ENCODE measurements around the gene LCN10. TPM values are rescaled to one million over a fixed set of nuclear protein-coding genes. Genes with fewer than 3 reads are reported as not detected.

LCN10 gene
- total RNA-seq, 1 donor from 2014 or later: 0.07 TPM

DNA sequence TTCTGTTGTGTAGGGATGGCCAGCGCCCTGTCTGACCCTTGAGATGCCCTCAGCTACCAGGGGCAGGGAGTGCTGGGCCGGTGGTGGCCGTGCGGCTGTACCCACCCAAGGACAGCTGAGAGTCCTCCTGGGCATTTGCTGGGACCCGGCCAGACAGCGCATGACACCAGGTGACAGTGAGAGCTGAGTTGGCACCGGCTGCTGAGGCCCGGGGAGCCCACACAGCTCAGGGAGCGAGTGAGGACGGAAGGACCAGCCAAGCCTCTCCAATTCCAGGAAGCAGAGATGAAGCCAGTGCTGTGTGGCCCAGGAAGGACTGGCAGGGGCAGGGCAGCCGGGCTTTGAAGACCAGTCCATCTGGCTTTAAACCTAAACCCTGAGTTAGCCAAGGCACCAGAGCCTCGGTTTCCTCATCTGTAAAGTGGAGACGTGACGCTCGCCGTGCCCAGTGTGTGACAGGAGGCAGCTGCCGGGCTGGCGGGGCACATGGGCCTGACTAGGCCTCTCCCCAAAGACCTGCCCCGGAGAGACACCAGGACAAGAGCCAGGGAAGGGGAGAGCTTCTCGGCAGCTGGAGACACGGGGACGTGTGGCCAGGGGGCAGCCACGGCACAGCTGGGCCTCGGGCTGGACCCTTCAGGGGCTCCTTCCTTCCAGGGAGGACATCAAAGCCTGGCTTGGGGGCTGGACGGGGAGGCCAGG lies 52.5 kb downstream of the LCN10 start:
- intact Hi-C loops (cut with micrococcal nuclease): no loop called here

DNA sequence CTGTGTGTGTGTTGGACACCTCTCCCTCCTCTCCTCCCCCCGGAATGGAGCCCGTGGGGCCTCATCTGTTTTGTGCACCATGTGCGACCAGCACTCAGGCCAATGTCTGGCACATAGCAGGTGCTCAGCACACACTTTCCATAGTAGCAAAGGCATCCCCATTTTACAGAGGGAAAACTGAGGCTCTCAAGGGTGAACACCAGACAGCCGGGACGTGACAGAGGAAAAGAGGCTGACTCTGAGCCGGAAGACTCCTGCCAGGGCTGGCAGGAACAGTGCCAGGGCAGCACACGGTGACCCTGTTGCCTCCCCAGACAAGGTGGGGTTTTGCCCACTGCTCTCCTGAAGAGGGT lies 53.7 kb downstream of the LCN10 start:
- intact Hi-C loops (cut with micrococcal nuclease): no loop called here

DNA sequence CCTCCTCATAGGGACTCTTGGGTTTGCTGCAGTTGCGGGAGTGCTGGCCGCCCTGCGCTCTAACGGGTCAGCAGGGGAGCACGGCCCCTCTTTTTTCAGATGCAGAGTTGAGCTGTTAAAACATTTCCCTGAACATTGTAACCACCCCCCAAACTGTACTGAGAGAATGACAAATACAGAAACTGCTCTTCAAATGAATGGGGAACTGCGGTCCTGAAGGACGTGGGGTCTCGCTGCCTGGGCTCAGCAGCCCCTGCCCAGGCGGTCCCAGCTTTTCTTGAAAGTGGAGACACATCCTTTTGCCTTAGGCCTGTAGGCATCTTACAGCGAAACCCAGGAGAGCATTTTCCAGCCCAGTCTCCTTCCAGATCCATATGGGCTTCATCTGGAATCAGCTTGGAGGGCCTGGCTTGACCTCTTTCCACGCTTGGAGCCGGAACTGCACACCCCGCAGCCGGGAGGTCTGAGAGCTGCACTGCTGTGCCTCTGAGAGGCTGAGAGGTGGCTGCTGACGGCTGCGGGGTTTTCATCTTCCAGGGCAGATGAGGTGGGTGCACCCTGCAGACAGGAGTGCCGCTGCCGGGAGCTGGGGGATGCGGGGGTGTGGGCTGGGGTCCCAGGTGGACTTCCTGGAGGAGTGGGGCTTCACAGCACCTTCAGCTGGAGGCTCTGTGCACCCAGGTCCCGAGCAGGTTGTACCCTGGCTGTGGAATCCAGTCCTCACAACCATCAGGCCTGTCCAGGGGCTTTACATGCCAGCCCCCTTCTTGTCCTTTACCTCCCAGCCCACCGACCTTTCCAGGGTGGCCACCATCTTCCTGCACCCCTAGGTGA lies 54.2 kb downstream of the LCN10 start:
- intact Hi-C loops (cut with micrococcal nuclease): no loop called here

Other genes with a start within 250 kb of the LCN10 start
- 80.8 and 84.4 TPM in 2 replicates for gene NOTCH1, start 196.9 kb downstream of the LCN10 start, total RNA-seq
- gene EGFL7, start 80.0 kb downstream of the LCN10 start, total RNA-seq: 0.49 and 1.0 TPM in 2 replicates
- gene AGPAT2, start 55.5 kb downstream of the LCN10 start, total RNA-seq: 13.5 and 14.7 TPM in 2 replicates
- 0.29 and 0.37 TPM in 2 replicates for gene DIPK1B, start 30.4 kb downstream of the LCN10 start, total RNA-seq
- gene LCN6, start 5.6 kb upstream of the LCN10 start, total RNA-seq: not detected in 2 replicates
- not detected in 2 replicates for gene LCN8, start 15.3 kb upstream of the LCN10 start, total RNA-seq
- gene LCN15, start 21.6 kb upstream of the LCN10 start, total RNA-seq: not detected in 2 replicates
- 39.2 and 41.2 TPM in 2 replicates for gene TMEM141, start 48.4 kb upstream of the LCN10 start, total RNA-seq
- gene CCDC183, start 53.4 kb upstream of the LCN10 start, total RNA-seq: 0.42 and 0.56 TPM in 2 replicates
- 106 and 107 TPM in 2 replicates for gene RABL6, start 65.0 kb upstream of the LCN10 start, total RNA-seq
- 8.1 and 8.8 TPM in 2 replicates for gene AJM1, start 99.5 kb upstream of the LCN10 start, total RNA-seq
- gene PHPT1, start 106.5 kb upstream of the LCN10 start, total RNA-seq: 161 and 165 TPM in 2 replicates
- gene MAMDC4, start 109.4 kb upstream of the LCN10 start, total RNA-seq: 21.5 and 26.0 TPM in 2 replicates
- 428 and 445 TPM in 2 replicates for gene EDF1, start 123.4 kb upstream of the LCN10 start, total RNA-seq
- 80.6 and 85.0 TPM in 2 replicates for gene TRAF2, start 143.6 kb upstream of the LCN10 start, total RNA-seq
- 117 and 119 TPM in 2 replicates for gene FBXW5, start 201.8 kb upstream of the LCN10 start, total RNA-seq
- 3.1 and 4.2 TPM in 2 replicates for gene C8G, start 202.3 kb upstream of the LCN10 start, total RNA-seq
- gene LCN12, start 209.3 kb upstream of the LCN10 start, total RNA-seq: 3.2 and 3.8 TPM in 2 replicates
- 5.2 and 5.3 TPM in 2 replicates for gene PTGDS, start 234.6 kb upstream of the LCN10 start, total RNA-seq
- not detected in 2 replicates for gene LCNL1, start 240.1 kb upstream of the LCN10 start, total RNA-seq
- 79.8 and 84.2 TPM in 2 replicates for gene PAXX, start 249.5 kb upstream of the LCN10 start, total RNA-seq